GM12878 (cell line): Measurements from ENCODE around the gene RGS1. TPM values are rescaled to one million over a fixed set of nuclear protein-coding genes. Genes with fewer than 3 reads are reported as not detected.

Experiments used
- BCL11A ChIP-seq: IDR thresholded peaks from 2 replicates; pipeline ENCODE4 v1.6.1; 2011; ENCODE audit warnings: low read depth, low read length
- ETV6 ChIP-seq, 2 experiments: fragments of 450-650 bp in 1 of 2; IDR thresholded peaks in 1 of 2; conservative IDR thresholded peaks in 1 of 2; 2 replicates each; pipeline ENCODE4 v1.6.1; 2014; ENCODE audit warnings: antibody characterized with exemption in 1 of 2, borderline replicate concordance in 1 of 2, low read depth in 1 of 2, mild to moderate bottlenecking in 1 of 2, moderate library complexity in 1 of 2
- JUNB ChIP-seq: IDR thresholded peaks from 2 replicates; pipeline ENCODE4 v1.6.1; 2016; ENCODE audit warnings: antibody characterized with exemption, mild to moderate bottlenecking
- JUND ChIP-seq: IDR thresholded peaks from 2 replicates; pipeline ENCODE4 v1.6.1; 2012; ENCODE audit warnings: low read depth, mild to moderate bottlenecking, low read length, improper control_type of control experiment, moderate library complexity
- MEF2A ChIP-seq: IDR thresholded peaks from 2 replicates; pipeline ENCODE4 v1.6.1; 2011; ENCODE audit warnings: low read depth, mild to moderate bottlenecking, low read length, moderate library complexity; ENCODE audit not compliant: insufficient read depth
- MXI1 ChIP-seq: fragments of 150-350 bp; IDR thresholded peaks from 2 replicates; pipeline ENCODE4 v1.6.1; 2011; ENCODE audit warnings: low read depth, mild to moderate bottlenecking, inconsistent platforms, low read length, improper control_type of control experiment
- NFIC ChIP-seq: IDR thresholded peaks from 2 replicates; pipeline ENCODE4 v1.6.1; 2012; ENCODE audit warnings: low read depth, mild to moderate bottlenecking, inconsistent platforms, low read length, moderate library complexity
- NFYB ChIP-seq: IDR thresholded peaks from 2 replicates; pipeline ENCODE4 v1.6.1; 2011; ENCODE audit warnings: low read depth, mild to moderate bottlenecking, low read length, improper control_type of control experiment, moderate library complexity; ENCODE audit not compliant: insufficient read depth
- RFX5 ChIP-seq: IDR thresholded peaks from 2 replicates; pipeline ENCODE4 v1.6.1; 2011; ENCODE audit warnings: low read depth, low read length, improper control_type of control experiment
- SIX5 ChIP-seq: IDR thresholded peaks from 2 replicates; pipeline ENCODE4 v1.6.1; 2011; ENCODE audit warnings: mild to moderate bottlenecking, low read depth, low read length, moderate library complexity; ENCODE audit not compliant: severe bottlenecking
- SREBF2 ChIP-seq: IDR thresholded peaks from 2 replicates; pipeline ENCODE4 v1.6.1; 2012; ENCODE audit warnings: mild to moderate bottlenecking, low read length
- TCF7 ChIP-seq: IDR thresholded peaks from 2 replicates; pipeline ENCODE4 v1.6.1; 2014; ENCODE audit warnings: antibody characterized with exemption, borderline replicate concordance
- ZNF217 ChIP-seq: fragments of 450-650 bp; IDR thresholded peaks from 2 replicates; pipeline ENCODE4 v1.6.1; 2017; ENCODE audit warnings: antibody characterized with exemption, mild to moderate bottlenecking
- ZNF24 ChIP-seq: fragments of 450-650 bp; IDR thresholded peaks from 2 replicates; pipeline ENCODE4 v1.6.1; 2017; ENCODE audit warnings: antibody characterized with exemption, mild to moderate bottlenecking
- ZSCAN29 ChIP-seq: fragments of 450-650 bp; IDR thresholded peaks from 2 replicates; pipeline ENCODE4 v1.6.1; 2017; ENCODE audit warnings: mild to moderate bottlenecking, moderate library complexity
- polyA plus RNA-seq, 11 experiments: library from polyadenylated mRNA; depleted of rRNA in 4 of 11; unstranded in 6 of 11; stranded (reverse) in 5 of 11; fragments of >200 nt; fragmentation: Nextera tagmentation in 4 of 11; fragmentation: Illumina TruSeq in 1 of 11; extraction: Ambion mirVana in 4 of 11; extraction: Trizol in 1 of 11; gene quantifications; 1 replicate in 1 of 11; 2 replicates in 10 of 11; pipeline versions ENCODE4 v1.2.1 to v1.2.3, GENCODE V29; 2011 to 2016; ENCODE audit warnings: inconsistent platforms in 2 of 11, missing spikeins in 2 of 11, low read depth in 1 of 11
- total RNA-seq, 4 experiments: library from RNA; depleted of rRNA in 3 of 4; stranded (reverse); fragments of >200 nt in 3 of 4; fragmentation: Illumina TruSeq in 1 of 4; extraction: Trizol in 1 of 4; gene quantifications; 2 replicates each; pipeline versions ENCODE4 v1.2.1 to v1.2.3, GENCODE V29; 2013 to 2021
- TF ChIP-seq, protein P1 (sequence below): IDR thresholded peaks from 2 replicates; pipeline ENCODE4 v1.6.1; 2011; ENCODE audit warnings: low read depth, mild to moderate bottlenecking, low read length, moderate library complexity, borderline replicate concordance; ENCODE audit errors: extremely low read depth
- TF ChIP-seq, protein P2 (sequence below): fragments of 450-650 bp; IDR thresholded peaks from 2 replicates; pipeline ENCODE4 v1.6.1; 2014; ENCODE audit warnings: mild to moderate bottlenecking
- TF ChIP-seq, protein P3 (sequence below): fragments of 450-650 bp; IDR thresholded peaks from 2 replicates; pipeline ENCODE4 v1.6.1; 2017; ENCODE audit warnings: mild to moderate bottlenecking, moderate library complexity
- TF ChIP-seq, protein P4 (sequence below): fragments of 450-650 bp; IDR thresholded peaks from 2 replicates; pipeline ENCODE4 v1.6.1; 2017; ENCODE audit warnings: mild to moderate bottlenecking, low read depth, inconsistent platforms; ENCODE audit not compliant: poor library complexity, severe bottlenecking
- TF ChIP-seq, protein P5 (sequence below): fragments of 450-650 bp; formaldehyde crosslinking; IDR thresholded peaks from 2 replicates; pipeline ENCODE4 v1.4.0; 2020; ENCODE audit warnings: mild to moderate bottlenecking, moderate library complexity

The RGS1 gene
- total and polyA plus RNA-seq, 10 of the 15 experiments (the other 5 are each of a cell fraction or from before 2014, with no cell fraction given) = 20.7 to 882 (median 45.9) TPM

DNA sequence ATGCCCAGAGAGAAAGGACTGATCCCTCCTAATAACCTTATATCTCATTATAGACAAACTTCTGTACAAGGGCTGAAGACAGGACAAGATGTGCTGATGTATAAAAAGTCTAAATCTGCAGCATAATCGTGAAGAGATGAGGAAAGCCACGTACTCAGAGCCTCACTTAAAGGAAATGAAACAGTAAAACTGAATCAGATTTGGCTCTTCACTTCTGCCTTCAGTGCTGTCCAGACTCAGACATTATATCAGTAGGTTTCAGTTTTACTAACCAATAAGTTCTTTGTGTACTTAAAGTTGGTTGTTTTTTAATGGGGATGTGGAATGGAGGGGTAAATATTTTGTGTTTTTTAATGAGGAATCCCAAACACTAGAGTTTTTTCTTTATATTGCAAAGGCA lies 45.3 kb upstream of the RGS1 start (continued):
- TF ChIP-seq JUND (no peak), ZNF217 (peak; percentile 86), TCF7 (no peak), BCL11A (peak; percentile 81), ZNF24 (peak; percentile 91), MXI1 (no peak), SREBF2 (no peak), MEF2A (0 out of 2 replicates have a peak, but pooled peaks have one; percentile 6), NFYB (0 out of 2 replicates have a peak, but pooled peaks have one; percentile 27), ETV6 (conservative IDR thresholded peaks at IDR 0.05 in 1 of 2, IDR thresholded peaks at IDR 0.05 in 1 of 2; ENCODE audit: borderline replicate concordance in 1 of 2, low read depth in 1 of 2) (peak in 1 of 2 experiments; percentile 96; a peak in 2 of 4 replicates), ZSCAN29 (no peak), SIX5 (no peak), RFX5 (no peak), NFIC (peak; percentile 89), JUNB (peak; percentile 92)
- TF ChIP-seq, protein P1, sequence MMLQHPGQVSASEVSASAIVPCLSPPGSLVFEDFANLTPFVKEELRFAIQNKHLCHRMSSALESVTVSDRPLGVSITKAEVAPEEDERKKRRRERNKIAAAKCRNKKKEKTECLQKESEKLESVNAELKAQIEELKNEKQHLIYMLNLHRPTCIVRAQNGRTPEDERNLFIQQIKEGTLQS = no peak
- TF ChIP-seq, protein P2, sequence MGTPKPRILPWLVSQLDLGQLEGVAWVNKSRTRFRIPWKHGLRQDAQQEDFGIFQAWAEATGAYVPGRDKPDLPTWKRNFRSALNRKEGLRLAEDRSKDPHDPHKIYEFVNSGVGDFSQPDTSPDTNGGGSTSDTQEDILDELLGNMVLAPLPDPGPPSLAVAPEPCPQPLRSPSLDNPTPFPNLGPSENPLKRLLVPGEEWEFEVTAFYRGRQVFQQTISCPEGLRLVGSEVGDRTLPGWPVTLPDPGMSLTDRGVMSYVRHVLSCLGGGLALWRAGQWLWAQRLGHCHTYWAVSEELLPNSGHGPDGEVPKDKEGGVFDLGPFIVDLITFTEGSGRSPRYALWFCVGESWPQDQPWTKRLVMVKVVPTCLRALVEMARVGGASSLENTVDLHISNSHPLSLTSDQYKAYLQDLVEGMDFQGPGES = no peak
- TF ChIP-seq, protein P3, sequence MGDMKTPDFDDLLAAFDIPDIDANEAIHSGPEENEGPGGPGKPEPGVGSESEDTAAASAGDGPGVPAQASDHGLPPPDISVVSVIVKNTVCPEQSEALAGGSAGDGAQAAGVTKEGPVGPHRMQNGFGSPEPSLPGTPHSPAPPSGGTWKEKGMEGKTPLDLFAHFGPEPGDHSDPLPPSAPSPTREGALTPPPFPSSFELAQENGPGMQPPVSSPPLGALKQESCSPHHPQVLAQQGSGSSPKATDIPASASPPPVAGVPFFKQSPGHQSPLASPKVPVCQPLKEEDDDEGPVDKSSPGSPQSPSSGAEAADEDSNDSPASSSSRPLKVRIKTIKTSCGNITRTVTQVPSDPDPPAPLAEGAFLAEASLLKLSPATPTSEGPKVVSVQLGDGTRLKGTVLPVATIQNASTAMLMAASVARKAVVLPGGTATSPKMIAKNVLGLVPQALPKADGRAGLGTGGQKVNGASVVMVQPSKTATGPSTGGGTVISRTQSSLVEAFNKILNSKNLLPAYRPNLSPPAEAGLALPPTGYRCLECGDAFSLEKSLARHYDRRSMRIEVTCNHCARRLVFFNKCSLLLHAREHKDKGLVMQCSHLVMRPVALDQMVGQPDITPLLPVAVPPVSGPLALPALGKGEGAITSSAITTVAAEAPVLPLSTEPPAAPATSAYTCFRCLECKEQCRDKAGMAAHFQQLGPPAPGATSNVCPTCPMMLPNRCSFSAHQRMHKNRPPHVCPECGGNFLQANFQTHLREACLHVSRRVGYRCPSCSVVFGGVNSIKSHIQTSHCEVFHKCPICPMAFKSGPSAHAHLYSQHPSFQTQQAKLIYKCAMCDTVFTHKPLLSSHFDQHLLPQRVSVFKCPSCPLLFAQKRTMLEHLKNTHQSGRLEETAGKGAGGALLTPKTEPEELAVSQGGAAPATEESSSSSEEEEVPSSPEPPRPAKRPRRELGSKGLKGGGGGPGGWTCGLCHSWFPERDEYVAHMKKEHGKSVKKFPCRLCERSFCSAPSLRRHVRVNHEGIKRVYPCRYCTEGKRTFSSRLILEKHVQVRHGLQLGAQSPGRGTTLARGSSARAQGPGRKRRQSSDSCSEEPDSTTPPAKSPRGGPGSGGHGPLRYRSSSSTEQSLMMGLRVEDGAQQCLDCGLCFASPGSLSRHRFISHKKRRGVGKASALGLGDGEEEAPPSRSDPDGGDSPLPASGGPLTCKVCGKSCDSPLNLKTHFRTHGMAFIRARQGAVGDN = peak; percentile 94
- TF ChIP-seq, protein P4, sequence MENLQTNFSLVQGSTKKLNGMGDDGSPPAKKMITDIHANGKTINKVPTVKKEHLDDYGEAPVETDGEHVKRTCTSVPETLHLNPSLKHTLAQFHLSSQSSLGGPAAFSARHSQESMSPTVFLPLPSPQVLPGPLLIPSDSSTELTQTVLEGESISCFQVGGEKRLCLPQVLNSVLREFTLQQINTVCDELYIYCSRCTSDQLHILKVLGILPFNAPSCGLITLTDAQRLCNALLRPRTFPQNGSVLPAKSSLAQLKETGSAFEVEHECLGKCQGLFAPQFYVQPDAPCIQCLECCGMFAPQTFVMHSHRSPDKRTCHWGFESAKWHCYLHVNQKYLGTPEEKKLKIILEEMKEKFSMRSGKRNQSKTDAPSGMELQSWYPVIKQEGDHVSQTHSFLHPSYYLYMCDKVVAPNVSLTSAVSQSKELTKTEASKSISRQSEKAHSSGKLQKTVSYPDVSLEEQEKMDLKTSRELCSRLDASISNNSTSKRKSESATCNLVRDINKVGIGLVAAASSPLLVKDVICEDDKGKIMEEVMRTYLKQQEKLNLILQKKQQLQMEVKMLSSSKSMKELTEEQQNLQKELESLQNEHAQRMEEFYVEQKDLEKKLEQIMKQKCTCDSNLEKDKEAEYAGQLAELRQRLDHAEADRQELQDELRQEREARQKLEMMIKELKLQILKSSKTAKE = peak; percentile 97
- TF ChIP-seq, protein P5, sequence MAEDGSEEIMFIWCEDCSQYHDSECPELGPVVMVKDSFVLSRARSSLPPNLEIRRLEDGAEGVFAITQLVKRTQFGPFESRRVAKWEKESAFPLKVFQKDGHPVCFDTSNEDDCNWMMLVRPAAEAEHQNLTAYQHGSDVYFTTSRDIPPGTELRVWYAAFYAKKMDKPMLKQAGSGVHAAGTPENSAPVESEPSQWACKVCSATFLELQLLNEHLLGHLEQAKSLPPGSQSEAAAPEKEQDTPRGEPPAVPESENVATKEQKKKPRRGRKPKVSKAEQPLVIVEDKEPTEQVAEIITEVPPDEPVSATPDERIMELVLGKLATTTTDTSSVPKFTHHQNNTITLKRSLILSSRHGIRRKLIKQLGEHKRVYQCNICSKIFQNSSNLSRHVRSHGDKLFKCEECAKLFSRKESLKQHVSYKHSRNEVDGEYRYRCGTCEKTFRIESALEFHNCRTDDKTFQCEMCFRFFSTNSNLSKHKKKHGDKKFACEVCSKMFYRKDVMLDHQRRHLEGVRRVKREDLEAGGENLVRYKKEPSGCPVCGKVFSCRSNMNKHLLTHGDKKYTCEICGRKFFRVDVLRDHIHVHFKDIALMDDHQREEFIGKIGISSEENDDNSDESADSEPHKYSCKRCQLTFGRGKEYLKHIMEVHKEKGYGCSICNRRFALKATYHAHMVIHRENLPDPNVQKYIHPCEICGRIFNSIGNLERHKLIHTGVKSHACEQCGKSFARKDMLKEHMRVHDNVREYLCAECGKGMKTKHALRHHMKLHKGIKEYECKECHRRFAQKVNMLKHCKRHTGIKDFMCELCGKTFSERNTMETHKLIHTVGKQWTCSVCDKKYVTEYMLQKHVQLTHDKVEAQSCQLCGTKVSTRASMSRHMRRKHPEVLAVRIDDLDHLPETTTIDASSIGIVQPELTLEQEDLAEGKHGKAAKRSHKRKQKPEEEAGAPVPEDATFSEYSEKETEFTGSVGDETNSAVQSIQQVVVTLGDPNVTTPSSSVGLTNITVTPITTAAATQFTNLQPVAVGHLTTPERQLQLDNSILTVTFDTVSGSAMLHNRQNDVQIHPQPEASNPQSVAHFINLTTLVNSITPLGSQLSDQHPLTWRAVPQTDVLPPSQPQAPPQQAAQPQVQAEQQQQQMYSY = no peak
